GM21390 (cell line): ENCODE results near the gene MAT1A.
A peak's percentile ranks its signal among the peaks of the same experiment; 100 is the strongest.

Source experiments
- ATAC-seq: cut with Tn5 transposase; IDR thresholded peaks from one replicate; pipeline ENCODE4 v1.9.1; 2021; ENCODE audit not compliant: unreplicated experiment

The MAT1A gene

GRCh38 chr10:80283119-80283518, 6.3 kb downstream of the MAT1A start:
- ATAC-seq, result no peak

GRCh38 chr10:80281784-80282765, 7.4 kb downstream of the MAT1A start:
- no peak for ATAC-seq

GRCh38 chr10:80281292-80281691, 8.2 kb downstream of the MAT1A start:
- peak; percentile 75 for ATAC-seq

- no peak for ATAC-seq
Observed at GRCh38 chr10:80280071-80280800, 9.2 kb downstream of the MAT1A start.

- no peak for ATAC-seq
Observed at GRCh38 chr10:80279146-80279545, 10.3 kb downstream of the MAT1A start.

GRCh38 chr10:80278480-80278879, 11.0 kb downstream of the MAT1A start:
- ATAC-seq, result no peak

GRCh38 chr10:80277567-80278250, 11.7 kb downstream of the MAT1A start:
- ATAC-seq, result no peak

GRCh38 chr10:80277016-80277415, 12.4 kb downstream of the MAT1A start:
- no peak for ATAC-seq

GRCh38 chr10:80276335-80276734, 13.1 kb downstream of the MAT1A start:
- no peak for ATAC-seq

GRCh38 chr10:80275756-80276155, 13.7 kb downstream of the MAT1A start:
- ATAC-seq, result no peak

GRCh38 chr10:80275135-80275498, 14.3 kb downstream of the MAT1A start:
- ATAC-seq, result no peak

GRCh38 chr10:80274396-80275134, 14.9 kb downstream of the MAT1A start:
- ATAC-seq, result no peak

GRCh38 chr10:80273523-80274170, 15.8 kb downstream of the MAT1A start:
- ATAC-seq, result no peak

- no peak for ATAC-seq
Observed at GRCh38 chr10:80272793-80273522, 16.5 kb downstream of the MAT1A start.

- ATAC-seq, result no peak
Observed at GRCh38 chr10:80271416-80271815, 18.0 kb downstream of the MAT1A start.

GRCh38 chr10:80270887-80271286, 18.6 kb downstream of the MAT1A start:
- no peak for ATAC-seq

GRCh38 chr10:80268938-80269588, 20.4 kb downstream of the MAT1A start:
- ATAC-seq, result no peak

- ATAC-seq, result no peak
Observed at GRCh38 chr10:80268266-80268665, 21.2 kb downstream of the MAT1A start.

- ATAC-seq, result no peak
Observed at GRCh38 chr10:80266513-80266863, 23.0 kb downstream of the MAT1A start.
